Adrenal gland (tissue), 5 donors: ENCODE results near the gene ROM1.

Source experiments
- POLR2A ChIP-seq, 2 donors: fragments of 450-650 bp; IDR thresholded peaks; one replicate each; pipeline ENCODE4 v1.6.1; 2017; ENCODE audit warnings: antibody characterized with exemption in 2 of 2, mild to moderate bottlenecking in 2 of 2, moderate library complexity in 1 of 2
- TF ChIP-seq, protein P1 (sequence below), 6 experiments: fragments of 450-650 bp in 4 of 6; fragments of 200-600 bp in 2 of 6; sonication (generic) in 1 of 6; IDR thresholded peaks; 1 replicate in 5 of 6; 2 replicates in 1 of 6; pipeline versions ENCODE4 v1.5.1 to v1.8.0; 2016 to 2021; ENCODE audit warnings: antibody characterized with exemption in 6 of 6, mild to moderate bottlenecking in 2 of 6, moderate library complexity in 1 of 6
- donor health status: DM: no; HTN: no; CAD: no.

DNA sequence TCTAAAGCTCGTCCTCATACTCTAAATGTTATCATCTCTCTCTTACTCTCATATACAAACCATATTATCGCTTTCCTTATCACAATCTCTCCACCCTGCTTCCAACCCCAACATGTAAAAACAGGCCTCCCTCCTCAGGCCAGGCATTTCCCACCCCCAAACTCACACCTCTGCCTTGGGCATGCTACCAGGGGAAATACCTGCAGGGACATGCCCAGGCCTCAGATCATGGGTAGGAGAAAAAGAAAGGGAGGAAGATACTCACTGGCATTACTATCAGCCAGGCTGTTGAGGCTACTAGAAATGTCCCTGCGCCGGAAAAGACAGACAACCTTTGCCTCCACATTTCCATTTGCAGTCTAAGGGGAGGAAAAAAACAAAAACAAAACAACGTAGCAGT, 13.2 kb upstream of the ROM1 start:
- no peak for TF ChIP-seq POLR2A (IDR thresholded peaks at IDR 0.05)
- TF ChIP-seq, protein P1, sequence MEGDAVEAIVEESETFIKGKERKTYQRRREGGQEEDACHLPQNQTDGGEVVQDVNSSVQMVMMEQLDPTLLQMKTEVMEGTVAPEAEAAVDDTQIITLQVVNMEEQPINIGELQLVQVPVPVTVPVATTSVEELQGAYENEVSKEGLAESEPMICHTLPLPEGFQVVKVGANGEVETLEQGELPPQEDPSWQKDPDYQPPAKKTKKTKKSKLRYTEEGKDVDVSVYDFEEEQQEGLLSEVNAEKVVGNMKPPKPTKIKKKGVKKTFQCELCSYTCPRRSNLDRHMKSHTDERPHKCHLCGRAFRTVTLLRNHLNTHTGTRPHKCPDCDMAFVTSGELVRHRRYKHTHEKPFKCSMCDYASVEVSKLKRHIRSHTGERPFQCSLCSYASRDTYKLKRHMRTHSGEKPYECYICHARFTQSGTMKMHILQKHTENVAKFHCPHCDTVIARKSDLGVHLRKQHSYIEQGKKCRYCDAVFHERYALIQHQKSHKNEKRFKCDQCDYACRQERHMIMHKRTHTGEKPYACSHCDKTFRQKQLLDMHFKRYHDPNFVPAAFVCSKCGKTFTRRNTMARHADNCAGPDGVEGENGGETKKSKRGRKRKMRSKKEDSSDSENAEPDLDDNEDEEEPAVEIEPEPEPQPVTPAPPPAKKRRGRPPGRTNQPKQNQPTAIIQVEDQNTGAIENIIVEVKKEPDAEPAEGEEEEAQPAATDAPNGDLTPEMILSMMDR (IDR thresholded peaks at IDR 0.05), result no peak
